A673 (cell line): ENCODE data around the gene ARHGAP26. TPM values are rescaled to one million over a fixed set of nuclear protein-coding genes. Genes with fewer than 3 reads are reported as not detected.

ENCODE experiments used
- BruUV-seq: library from RNA; stranded (reverse); fragments of 400-500 nt; replicated peaks from 2 replicates; lab custom pipeline; 2021; lab: Mats Ljungman, UMichigan
- CTCF ChIA-PET: fragments of 300-600 bp; sonication (Branson Sonifier 250); formaldehyde crosslinking; loops from one replicate; lab custom pipeline; 2022; ENCODE audit warnings: antibody characterized with exemption; lab: Charles Lee
- POLR2A ChIA-PET: fragments of 300-600 bp; sonication (Branson Sonifier 250); formaldehyde crosslinking; loops from one replicate; lab custom pipeline; 2022; ENCODE audit warnings: antibody characterized with exemption; ENCODE audit not compliant: low non-redundant PET; lab: Charles Lee
- DNase-seq: peaks from one replicate; pipeline ENCODE4 v3.0.0-alpha.2; 2015; ENCODE audit warnings: low spot score
- H3K27ac ChIP-seq: fragments of 200-600 bp; sonication (generic); 2 replicates; pipeline ENCODE4 v1.5.1; 2016; ENCODE audit warnings: mixed run types, low read depth, mild to moderate bottlenecking, mixed read lengths, antibody characterized with exemption, low read length; ENCODE audit not compliant: poor library complexity, severe bottlenecking
- H3K27me3 ChIP-seq: fragments of 200-600 bp; sonication (generic); replicated peaks from 2 replicates; pipeline ENCODE4 v1.6.1; 2017; ENCODE audit warnings: mixed run types, low read depth, mild to moderate bottlenecking, mixed read lengths, antibody characterized with exemption, low read length; ENCODE audit not compliant: insufficient read depth, poor library complexity
- H3K36me3 ChIP-seq: fragments of 200-600 bp; sonication (generic); 2 replicates; pipeline ENCODE4 v1.6.1; 2016; ENCODE audit warnings: mixed run types, mild to moderate bottlenecking, mixed read lengths, antibody characterized with exemption, low read length; ENCODE audit not compliant: insufficient read depth, poor library complexity, severe bottlenecking
- H3K4me1 ChIP-seq: fragments of 200-600 bp; sonication (generic); 2 replicates; pipeline ENCODE4 v1.6.1; 2017; ENCODE audit warnings: mixed run types, mild to moderate bottlenecking, mixed read lengths, antibody characterized with exemption, low read length; ENCODE audit not compliant: insufficient read depth, poor library complexity, severe bottlenecking
- H3K4me3 ChIP-seq: fragments of 200-600 bp; sonication (generic); 2 replicates; pipeline ENCODE4 v1.5.1; 2016; ENCODE audit warnings: low read depth, mixed run types, mild to moderate bottlenecking, mixed read lengths, low read length; ENCODE audit not compliant: poor library complexity, severe bottlenecking
- H3K9me3 ChIP-seq: fragments of 200-600 bp; sonication (generic); 2 replicates; pipeline ENCODE4 v1.6.1; 2016; ENCODE audit warnings: mixed run types, low read depth, mild to moderate bottlenecking, mixed read lengths, antibody characterized with exemption, low read length; ENCODE audit not compliant: poor library complexity, severe bottlenecking
- CTCF ChIP-seq: fragments of 300-800, 200-600 bp; sonication (generic); conservative IDR thresholded peaks from 2 replicates; pipeline ENCODE4 v1.5.1; 2017; ENCODE audit warnings: low read depth, mild to moderate bottlenecking, antibody characterized with exemption, low read length, moderate library complexity, mixed read lengths
- EZH2 ChIP-seq: fragments of 200-600 bp; sonication (generic); IDR thresholded peaks from 2 replicates; pipeline ENCODE4 v1.6.1; 2017; ENCODE audit warnings: borderline replicate concordance, low read depth, mild to moderate bottlenecking, mixed read lengths, antibody characterized with exemption, low read length; ENCODE audit not compliant: poor library complexity, severe bottlenecking
- intact Hi-C: fragments of 100-400 bp; cut with micrococcal nuclease; formaldehyde crosslinking; loops from one replicate; pipeline ENCODE4 v1.10.0; 2022; ENCODE audit not compliant: unreplicated experiment
- total RNA-seq: library from RNA; stranded (reverse); gene quantifications from 2 replicates; pipeline ENCODE4 v1.2.3, GENCODE V29; 2021

ARHGAP26 gene
- total RNA-seq, 1 experiment from 2014 or later, result 25.5 TPM

- BruUV-seq, result no TSS peak
- Histone ChIP-seq H3K36me3 (no peaks in the 10 kb centered on the region), H3K27me3 (no peaks in the 10 kb centered on the region), H3K4me1 (peaks cover 14% of the 10 kb centered on the region), H3K27ac (no peak overlapping the region), H3K9me3 (no peaks in the 10 kb centered on the region), H3K4me3 (no peak overlapping the region)
- ChIA-PET POLR2A (no interaction called here), CTCF (interaction anchor here (4.7 to 5.1 kb wide), 2 partner anchors 166 to 170 kb away, joined by 21 to 62 read pairs; no protein-coding TSS in a partner anchor)
- DNase-seq, result no peak
- intact Hi-C loops, result loop anchor here (5.0 kb wide), 1 partner anchor 731 kb away; no protein-coding TSS in a partner anchor
- TF ChIP-seq CTCF (no peak), EZH2 (no peak)
These were observed 112.8 kb downstream of the ARHGAP26 start for GRCh38 chr5:142883025-142883424.

- intact Hi-C loops, result loop anchor here (5.0 kb wide), 1 partner anchor 731 kb away; no protein-coding TSS in a partner anchor
- Histone ChIP-seq H3K27me3 (no peaks in the 10 kb centered on the region), H3K4me1 (peaks cover 14% of the 10 kb centered on the region), H3K27ac (no peak overlapping the region), H3K9me3 (no peaks in the 10 kb centered on the region), H3K4me3 (no peak overlapping the region), H3K36me3 (no peaks in the 10 kb centered on the region)
- DNase-seq, result no peak
- ChIA-PET CTCF (interaction anchor here (5.1 kb wide), 1 partner anchor 167 kb away, joined by 62 read pairs; no protein-coding TSS in a partner anchor), POLR2A (no interaction called here)
- TF ChIP-seq EZH2 (no peak), CTCF (no peak)
- no TSS peak for BruUV-seq
These were observed 113.3 kb downstream of the ARHGAP26 start for GRCh38 chr5:142883438-142883837.

GRCh38 chr5:142884029-142884428, 113.9 kb downstream of the ARHGAP26 start:
- Histone ChIP-seq H3K36me3 (no peaks in the 10 kb centered on the region), H3K27me3 (no peaks in the 10 kb centered on the region), H3K9me3 (no peaks in the 10 kb centered on the region), H3K4me1 (peaks cover 17% of the 10 kb centered on the region), H3K27ac (no peak overlapping the region), H3K4me3 (no peak overlapping the region)
- BruUV-seq, result no TSS peak
- POLR2A ChIA-PET, result no interaction called here
- TF ChIP-seq CTCF (no peak), EZH2 (no peak)
- CTCF ChIA-PET, result no interaction called here
- intact Hi-C loops, result loop anchor here (5.0 kb wide), 1 partner anchor 732 kb away; no protein-coding TSS in a partner anchor
- DNase-seq, result no peak
